Measurements from ENCODE around the gene SKOR2. TPM values are rescaled to one million over a fixed set of nuclear protein-coding genes. Genes with fewer than 3 reads are reported as not detected.
A peak's percentile ranks its signal among the peaks of the same experiment; 100 is the strongest.

SKOR2 gene
- total RNA-seq, 1 donor from 2014 or later: not detected

DNA sequence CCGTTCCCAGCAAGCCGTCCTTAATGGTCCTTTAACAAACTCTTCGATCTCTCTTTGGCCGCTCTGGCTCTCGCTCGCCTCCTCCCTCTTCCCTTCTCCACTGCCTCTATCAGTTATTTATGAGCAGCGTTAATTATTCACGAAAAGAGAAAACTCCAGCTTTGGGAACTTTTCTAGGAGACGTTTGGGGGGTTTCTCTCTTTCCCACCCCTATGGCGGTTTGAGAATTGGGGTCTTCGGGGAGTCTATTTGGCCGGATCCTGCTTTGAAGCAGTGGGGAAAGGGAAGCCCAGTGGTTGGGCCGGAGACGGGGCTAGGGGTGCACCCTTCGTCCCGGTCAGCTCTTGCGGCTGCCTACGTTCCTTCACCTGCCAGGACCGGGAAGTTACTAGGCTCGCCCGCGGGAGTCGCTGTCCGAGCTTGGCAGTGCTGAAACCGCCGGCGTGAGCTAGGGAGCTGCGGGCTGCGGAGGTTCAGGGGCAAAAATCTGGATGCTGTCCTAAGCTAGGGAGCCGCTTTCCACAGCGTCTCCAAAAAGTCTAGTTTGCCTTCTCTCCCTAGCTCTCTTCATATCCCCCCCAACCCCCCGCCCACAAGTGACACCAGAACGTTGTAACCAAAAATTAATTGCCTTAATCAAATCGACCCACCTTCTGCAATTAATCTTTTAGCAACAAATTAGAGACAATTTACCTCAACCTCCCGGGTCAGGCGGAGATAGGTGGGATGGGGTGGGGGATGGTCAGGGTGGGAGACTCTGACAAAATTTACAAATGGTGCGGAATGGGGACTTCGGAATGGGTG lies 8.9 kb upstream of the SKOR2 start:
- Mint-ChIP-seq H3K36me3 (ENCODE audit: low read depth, unreplicated experiment) (peaks cover 2% of the 10 kb centered on the region), H3K9me3 (ENCODE audit: unreplicated experiment) (peaks cover 31% of the 10 kb centered on the region), H3K4me3 (ENCODE audit: unreplicated experiment) (no peak overlapping the region), H3K27me3 (ENCODE audit: low read depth, unreplicated experiment) (peaks cover 89% of the 10 kb centered on the region), H3K27ac (ENCODE audit: unreplicated experiment) (no peak overlapping the region), H3K4me1 (ENCODE audit: low read depth, unreplicated experiment) (no peaks in the 10 kb centered on the region)
- Histone ChIP-seq H2AFZ (ENCODE audit: low read depth, low read length) (no peak overlapping the region), H3K27me3 (ENCODE audit: insufficient read depth, low read length) (peaks cover 61% of the 10 kb centered on the region), H3K27ac (ENCODE audit: low read depth, low read length) (no peak overlapping the region), H3K79me2 (ENCODE audit: insufficient read depth, low read length) (no peaks in the 10 kb centered on the region), H3K4me1 (ENCODE audit: insufficient read depth, low read length) (no peaks in the 10 kb centered on the region), H3K4me2 (ENCODE audit: low read length) (no peak overlapping the region), H3K9ac (ENCODE audit: low read length) (no peak overlapping the region), H3K36me3 (ENCODE audit: insufficient read depth, low read length) (no peaks in the 10 kb centered on the region), H3K4me3 (ENCODE audit: insufficient read depth, low read depth, low read length) (no peak overlapping the region), H3K9me3 (ENCODE audit: insufficient read depth, low read depth, low read length) (no peaks in the 10 kb centered on the region), H4K20me1 (ENCODE audit: insufficient read depth, low read length) (no peaks in the 10 kb centered on the region)
- FAIRE-seq: no peak
- TF ChIP-seq EZH2 (IDR thresholded peaks at IDR 0.05; ENCODE audit: insufficient read depth, low read length): no peak
- no peak for TF ChIP-seq CTCF (IDR thresholded peaks at IDR 0.05; ENCODE audit: insufficient read depth, low read depth, low read length)
- DNase-seq (ENCODE audit: low read depth): peak; percentile 13

GRCh38 chr18:47254341-47254939 lies 3.0 kb upstream of the SKOR2 start:
- Histone ChIP-seq H3K4me3 (ENCODE audit: insufficient read depth, low read depth, low read length) (no peak overlapping the region), H3K36me3 (ENCODE audit: insufficient read depth, low read length) (no peaks in the 10 kb centered on the region), H2AFZ (ENCODE audit: low read depth, low read length) (no peak overlapping the region), H3K27ac (ENCODE audit: low read depth, low read length) (no peak overlapping the region), H3K4me1 (ENCODE audit: insufficient read depth, low read length) (no peaks in the 10 kb centered on the region), H3K4me2 (ENCODE audit: low read length) (no peak overlapping the region), H3K79me2 (ENCODE audit: insufficient read depth, low read length) (no peaks in the 10 kb centered on the region), H3K9ac (ENCODE audit: low read length) (no peak overlapping the region), H3K27me3 (ENCODE audit: insufficient read depth, low read length) (peaks cover 74% of the 10 kb centered on the region), H3K9me3 (ENCODE audit: insufficient read depth, low read depth, low read length) (peaks cover 7% of the 10 kb centered on the region), H4K20me1 (ENCODE audit: insufficient read depth, low read length) (peaks cover 4% of the 10 kb centered on the region)
- TF ChIP-seq CTCF (IDR thresholded peaks at IDR 0.05; ENCODE audit: insufficient read depth, low read depth, low read length) (no peak), EZH2 (IDR thresholded peaks at IDR 0.05; ENCODE audit: insufficient read depth, low read length) (no peak)
- Mint-ChIP-seq H3K4me1 (ENCODE audit: low read depth, unreplicated experiment) (no peaks in the 10 kb centered on the region), H3K36me3 (ENCODE audit: low read depth, unreplicated experiment) (no peaks in the 10 kb centered on the region), H3K27me3 (ENCODE audit: low read depth, unreplicated experiment) (peaks cover 96% of the 10 kb centered on the region), H3K27ac (ENCODE audit: unreplicated experiment) (no peak overlapping the region), H3K4me3 (ENCODE audit: unreplicated experiment) (no peak overlapping the region), H3K9me3 (ENCODE audit: unreplicated experiment) (peaks cover 22% of the 10 kb centered on the region)
- FAIRE-seq (no peak), DNase-seq (ENCODE audit: low read depth) (peak; percentile 14)

Data from astrocyte (in vitro differentiated cells and primary cell).